HG03432 (cell line): ENCODE data around the gene GLMN.

Experiments used
- ATAC-seq: cut with Tn5 transposase; IDR thresholded peaks from one replicate; pipeline ENCODE4 v1.9.1; 2021; ENCODE audit warnings: mild to moderate bottlenecking, moderate library complexity; ENCODE audit not compliant: unreplicated experiment

The GLMN gene

DNA sequence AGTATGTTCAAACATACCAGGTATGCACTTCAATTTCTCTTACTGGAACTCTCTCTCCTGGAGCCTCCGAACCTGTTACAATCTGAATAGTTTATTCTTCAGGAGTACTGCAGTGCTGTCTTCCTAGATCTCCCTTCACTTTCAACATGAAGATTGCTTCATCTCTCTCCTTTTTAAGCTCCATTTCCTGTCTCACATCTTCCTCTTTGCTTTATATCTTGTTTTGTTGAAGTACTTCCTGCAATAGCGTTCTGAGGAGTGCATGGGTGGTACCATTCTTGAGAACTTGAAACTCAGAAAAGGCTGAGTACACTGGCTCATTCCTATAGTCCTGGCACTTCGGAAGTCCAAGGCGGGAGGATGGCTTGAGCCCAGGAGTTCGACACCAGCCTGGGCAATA is 96.8 kb downstream of the GLMN start:
- no peak for ATAC-seq
